K562 (cell line): ENCODE data around the gene PRSS21. TPM values are rescaled to one million over a fixed set of nuclear protein-coding genes. Genes with fewer than 3 reads are reported as not detected.

Experiments used
- ATAC-seq: fragments of 200-7000 bp; cut with Tn5 transposase; 3 replicates; pipeline ENCODE4 v1.9.1; 2020; ENCODE audit warnings: moderate library complexity
- BruUV-seq: library from RNA; stranded (reverse); fragments of 400-500 nt; replicated peaks from 2 replicates; lab custom pipeline; 2021; lab: Mats Ljungman, UMichigan
- CTCF ChIA-PET: fragments of 300-600 bp; formaldehyde crosslinking; extraction: SDS; loops from one replicate; lab custom pipeline; 2021; ENCODE audit warnings: low intra/inter-chr PET ratio; lab: Yijun Ruan, JAX
- POLR2A ChIA-PET: fragments of 300-600, 350-650 bp; sonication (Branson Sonifier 250); formaldehyde crosslinking; extraction: SDS; loops from one replicate; lab custom pipeline; 2021; ENCODE audit warnings: antibody characterized with exemption, inconsistent platforms; lab: Yijun Ruan, JAX
- DNase-seq, 4 experiments: peaks; one replicate each; pipeline versions ENCODE4 v3.0.0 to v3.0.0-alpha.2; 2011 to 2018; ENCODE audit warnings: low spot score in 3 of 4, mixed read lengths in 3 of 4; ENCODE audit errors: extremely low read depth in 1 of 4
- FAIRE-seq: peaks from 2 replicates; lab custom pipeline; 2011; peaks lifted over from hg19 to GRCh38; lab: Jason Lieb, UNC
- H2AFZ ChIP-seq: 2 replicates; pipeline ENCODE4 v1.6.0; 2011; ENCODE audit warnings: low read depth, low read length, control low read depth, inconsistent platforms
- H3K27ac ChIP-seq: fragments of 200-600 bp; 3 replicates; pipeline ENCODE4 v1.8.0; 2011; ENCODE audit warnings: low read depth, mild to moderate bottlenecking, control low read depth, inconsistent platforms, low read length, moderate library complexity, mixed read lengths; ENCODE audit errors: extremely low read depth
- H3K27me3 ChIP-seq, 2 experiments: fragments of 300-600 bp in 1 of 2; 2 replicates in 1 of 2; 3 replicates in 1 of 2; pipeline versions ENCODE4 v1.6.0 to v1.8.0; 2011; ENCODE audit warnings: inconsistent platforms in 2 of 2, low read length in 2 of 2, mild to moderate bottlenecking in 1 of 2, mixed read lengths in 1 of 2, moderate library complexity in 1 of 2; ENCODE audit not compliant: control insufficient read depth in 2 of 2, insufficient read depth in 2 of 2
- H3K36me3 ChIP-seq: fragments of 300-600 bp; 3 replicates; pipeline ENCODE4 v1.8.0; 2011; ENCODE audit warnings: mild to moderate bottlenecking, low read length, inconsistent platforms; ENCODE audit not compliant: control insufficient read depth, insufficient read depth
- H3K4me1 ChIP-seq, 2 experiments: fragments of 200-600 bp in 1 of 2; replicated peaks in 1 of 2; 2 replicates in 1 of 2; 3 replicates in 1 of 2; pipeline versions ENCODE4 v1.5.1 to v1.8.0; 2011; ENCODE audit warnings: inconsistent platforms in 2 of 2, low read length in 2 of 2, mild to moderate bottlenecking in 1 of 2, mixed read lengths in 1 of 2, moderate library complexity in 1 of 2; ENCODE audit not compliant: control insufficient read depth in 2 of 2, insufficient read depth in 2 of 2
- H3K4me2 ChIP-seq: 2 replicates; pipeline ENCODE4 v1.6.1; 2011; ENCODE audit warnings: low read length, control low read depth, inconsistent platforms, mixed read lengths; ENCODE audit not compliant: insufficient read depth
- H3K4me3 ChIP-seq: fragments of 200-600 bp; sonication (generic), shearing (Covaris generic); 2 replicates; pipeline ENCODE4 v1.5.1; 2016; ENCODE audit warnings: control low read depth, inconsistent platforms
- H3K79me2 ChIP-seq: fragments of 200-600 bp; 3 replicates; pipeline ENCODE4 v1.8.0; 2011; ENCODE audit warnings: low read length, inconsistent platforms; ENCODE audit not compliant: control insufficient read depth, insufficient read depth
- H3K9ac ChIP-seq, 2 experiments: 2 replicates each; pipeline versions ENCODE4 v1.6.0 to v1.6.1; 2011; ENCODE audit warnings: low read depth in 2 of 2, low read length in 2 of 2, control low read depth in 1 of 2, inconsistent platforms in 1 of 2, mild to moderate bottlenecking in 1 of 2, mixed read lengths in 1 of 2; ENCODE audit not compliant: insufficient read depth in 1 of 2
- H3K9me1 ChIP-seq: one replicate; pipeline ENCODE4 v1.6.0; 2011; ENCODE audit warnings: inconsistent platforms, mild to moderate bottlenecking, low read length, moderate library complexity; ENCODE audit not compliant: control insufficient read depth, insufficient read depth
- H3K9me3 ChIP-seq: replicated peaks from 2 replicates; pipeline ENCODE4 v1.5.1; 2011; ENCODE audit warnings: low read depth, low read length, inconsistent platforms; ENCODE audit not compliant: control insufficient read depth, insufficient read depth
- H4K20me1 ChIP-seq: replicated peaks from 2 replicates; pipeline ENCODE4 v1.6.1; 2011; ENCODE audit warnings: low read length, inconsistent platforms, mixed read lengths; ENCODE audit not compliant: control insufficient read depth, insufficient read depth
- GMEB1 ChIP-seq: fragments of 250-450 bp; sonication (Bioruptor Pico); IDR thresholded peaks from 2 replicates; pipeline ENCODE4 v1.4.0; 2020; ENCODE audit warnings: mild to moderate bottlenecking
- POLR2G ChIP-seq: fragments of 200-400 bp; formaldehyde crosslinking; IDR thresholded peaks from 2 replicates; pipeline ENCODE4 v1.6.1; 2017; ENCODE audit warnings: low read depth, mild to moderate bottlenecking, antibody characterized with exemption, low read length, moderate library complexity
- RBFOX2 ChIP-seq: fragments of 200-400 bp; formaldehyde crosslinking; IDR thresholded peaks from 2 replicates; pipeline ENCODE4 v1.6.1; 2017; ENCODE audit warnings: low read depth, mild to moderate bottlenecking, low read length, moderate library complexity
- SNRNP70 ChIP-seq: fragments of 200-400 bp; formaldehyde crosslinking; optimal IDR thresholded peaks from 2 replicates; pipeline ENCODE3; 2017; ENCODE audit warnings: low read depth, low read length
- WGBS: fragments of 100-300 bp; shearing (Covaris generic); methylation state at CpG from one replicate; pipeline ENCODE4 v1.1.6; 2016; ENCODE audit warnings: low coverage, mixed read lengths; ENCODE audit not compliant: insufficient coverage; ENCODE audit errors: missing lambda C conversion rate; 5-methylcytosine and 5-hydroxymethylcytosine counted together
- in situ Hi-C: fragments of 300-500 bp; cut with MboI; formaldehyde crosslinking; loops from 4 replicates; pipeline ENCODE4 v1.15.0; 2018; ENCODE audit warnings: inconsistent platforms, mixed read lengths
- intact Hi-C: fragments of 100-400 bp; cut with micrococcal nuclease; formaldehyde crosslinking; loops from 2 replicates; pipeline ENCODE4 v1.14.2; 2022
- polyA plus RNA-seq, 8 experiments: library from polyadenylated mRNA; depleted of rRNA in 4 of 8; stranded (reverse) in 5 of 8; unstranded in 3 of 8; fragments of >200 nt; fragmentation: Nextera tagmentation in 2 of 8; fragmentation: Illumina TruSeq in 1 of 8; extraction: Ambion mirVana in 2 of 8; extraction: Trizol in 1 of 8; gene quantifications; 2 replicates each; pipeline versions ENCODE4 v1.2.1 to v1.2.3, GENCODE V29; 2011 to 2014; ENCODE audit warnings: inconsistent platforms in 1 of 8, missing spikeins in 1 of 8
- total RNA-seq, 7 experiments: library from RNA; depleted of rRNA in 6 of 7; stranded (reverse); fragments of >200 nt in 6 of 7; fragmentation: Illumina TruSeq in 2 of 7; extraction: Trizol in 2 of 7; gene quantifications; 2 replicates each; pipeline versions ENCODE4 v1.2.1 to v1.2.3, GENCODE V29; 2011 to 2021; ENCODE audit warnings: low replicate concordance in 1 of 7

The PRSS21 gene
- total and polyA plus RNA-seq, 9 of the 15 experiments (the other 6 are each of a cell fraction or from before 2014, with no cell fraction given) = 12.1 to 121 (median 61.3) TPM

DNA sequence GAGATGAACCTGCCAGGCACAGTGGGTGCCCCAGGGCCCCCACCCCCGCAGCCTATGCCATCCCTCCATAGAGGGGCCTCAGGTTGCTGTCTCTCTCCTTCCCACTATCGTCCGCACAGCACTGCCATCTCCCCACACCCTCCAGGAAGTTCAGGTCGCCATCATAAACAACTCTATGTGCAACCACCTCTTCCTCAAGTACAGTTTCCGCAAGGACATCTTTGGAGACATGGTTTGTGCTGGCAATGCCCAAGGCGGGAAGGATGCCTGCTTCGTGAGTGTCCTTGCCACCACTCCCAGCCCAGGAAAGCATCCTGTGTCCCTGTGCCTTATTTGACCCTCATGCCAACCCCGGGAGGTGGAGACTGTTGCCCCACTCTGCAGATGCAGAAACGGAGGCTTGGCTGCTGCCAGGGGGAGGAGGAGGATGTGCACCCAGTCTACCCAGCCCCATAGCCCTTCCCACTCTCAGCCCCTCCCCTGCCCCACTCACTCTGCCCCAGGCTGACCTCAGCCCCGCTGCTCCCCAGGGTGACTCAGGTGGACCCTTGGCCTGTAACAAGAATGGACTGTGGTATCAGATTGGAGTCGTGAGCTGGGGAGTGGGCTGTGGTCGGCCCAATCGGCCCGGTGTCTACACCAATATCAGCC, 3.9 kb downstream of the PRSS21 start:
- 81% methylated on average over 9 of the region's 14 CpGs for WGBS
- Histone ChIP-seq H3K4me1 (peaks cover 8 to 56% of the 10 kb centered on the region in 2 experiments; a peak in 4 of 5 replicates), H3K9me1 (no peaks in the 10 kb centered on the region), H3K27ac (no peak overlapping the region), H3K4me2 (no peak overlapping the region), H3K9me3 (no peaks in the 10 kb centered on the region), H3K4me3 (no peak overlapping the region), H2AFZ (no peak overlapping the region), H3K27me3 (peaks cover 0 to 10% of the 10 kb centered on the region in 2 experiments; a peak in 1 of 5 replicates), H3K79me2 (peaks cover 28% of the 10 kb centered on the region), H4K20me1 (0 out of 2 replicates have a peak, but pooled peaks cover 4% of the 10 kb centered on the region), H3K36me3 (peaks cover 32% of the 10 kb centered on the region; the same call in 2 of the 3 replicates), H3K9ac (peak overlapping the region in 1 of 2 experiments; percentile 43; a peak in 1 of 4 replicates)
- no peak for TF ChIP-seq SNRNP70
- peak; percentile 41; the same call in 1 of the 2 replicates for TF ChIP-seq RBFOX2
- TF ChIP-seq POLR2G = peak; percentile 46; the same call in 1 of the 2 replicates
- TF ChIP-seq GMEB1 = no peak
- ChIA-PET CTCF (no interaction called here), POLR2A (interaction anchor here (0.5 to 1.2 kb wide), 5 partner anchors 8 to 765 kb away, joined by 3 to 4 read pairs (median 3); no protein-coding TSS in a partner anchor)
- ATAC-seq (no peak), FAIRE-seq (no peak), DNase-seq (no peak)
- intact Hi-C loops = no loop called here
- in situ Hi-C loops = no loop called here
- no TSS peak for BruUV-seq
